ENCODE results near the gene RBM39.

The RBM39 gene

DNA sequence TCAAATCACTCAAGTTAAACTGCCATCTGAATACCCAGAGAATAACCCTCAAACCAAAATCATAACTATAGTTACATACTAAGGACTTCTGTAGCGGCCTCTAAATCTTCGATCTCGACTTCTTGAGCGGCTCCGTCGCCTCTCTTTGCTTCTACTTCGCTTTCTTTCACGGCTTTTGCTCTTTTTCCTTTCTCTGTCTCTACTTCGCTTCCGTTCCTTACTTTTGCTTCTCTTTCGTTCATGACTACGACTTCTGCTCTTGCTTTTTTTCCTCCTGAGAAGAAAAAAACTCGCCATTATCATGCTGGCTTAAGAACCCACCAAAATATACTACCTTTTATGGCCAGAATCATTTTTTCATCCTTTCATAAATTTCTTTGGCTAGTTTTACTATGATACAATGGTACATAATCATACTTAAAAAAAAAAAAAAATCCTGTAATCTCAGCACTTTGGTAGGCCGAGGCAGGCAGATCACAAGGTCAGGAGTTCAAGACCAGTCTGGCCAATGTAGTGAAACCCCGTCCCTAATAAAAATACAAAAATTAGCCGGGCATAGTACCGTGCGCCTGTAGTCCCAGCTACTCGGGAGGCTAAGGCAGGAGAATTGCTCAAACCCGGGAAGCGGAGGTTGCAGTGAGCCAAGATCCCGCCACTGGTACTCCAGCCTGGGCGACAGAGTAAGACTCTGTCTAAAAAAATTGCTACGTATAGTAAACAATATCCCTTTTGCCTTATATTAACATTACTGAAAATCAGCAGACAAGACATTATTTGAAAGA is 10.0 kb downstream of the RBM39 start:
- no peaks in the 10 kb centered on the region for H3K9me2 ChIP-seq (replicated peaks; ENCODE audit: insufficient read depth, low read length)
- peaks cover 66% of the 10 kb centered on the region for H3F3A ChIP-seq (ENCODE audit: insufficient read depth)
- no peaks in the 10 kb centered on the region for H3K27me3 ChIP-seq (ENCODE audit: low read length)
- H4K20me1 ChIP-seq (ENCODE audit: low read depth, low read length), result peaks cover 76% of the 10 kb centered on the region
- no peak overlapping the region for H3K27ac ChIP-seq (ENCODE audit: low read depth, low read length)
- TF ChIP-seq, protein P1, sequence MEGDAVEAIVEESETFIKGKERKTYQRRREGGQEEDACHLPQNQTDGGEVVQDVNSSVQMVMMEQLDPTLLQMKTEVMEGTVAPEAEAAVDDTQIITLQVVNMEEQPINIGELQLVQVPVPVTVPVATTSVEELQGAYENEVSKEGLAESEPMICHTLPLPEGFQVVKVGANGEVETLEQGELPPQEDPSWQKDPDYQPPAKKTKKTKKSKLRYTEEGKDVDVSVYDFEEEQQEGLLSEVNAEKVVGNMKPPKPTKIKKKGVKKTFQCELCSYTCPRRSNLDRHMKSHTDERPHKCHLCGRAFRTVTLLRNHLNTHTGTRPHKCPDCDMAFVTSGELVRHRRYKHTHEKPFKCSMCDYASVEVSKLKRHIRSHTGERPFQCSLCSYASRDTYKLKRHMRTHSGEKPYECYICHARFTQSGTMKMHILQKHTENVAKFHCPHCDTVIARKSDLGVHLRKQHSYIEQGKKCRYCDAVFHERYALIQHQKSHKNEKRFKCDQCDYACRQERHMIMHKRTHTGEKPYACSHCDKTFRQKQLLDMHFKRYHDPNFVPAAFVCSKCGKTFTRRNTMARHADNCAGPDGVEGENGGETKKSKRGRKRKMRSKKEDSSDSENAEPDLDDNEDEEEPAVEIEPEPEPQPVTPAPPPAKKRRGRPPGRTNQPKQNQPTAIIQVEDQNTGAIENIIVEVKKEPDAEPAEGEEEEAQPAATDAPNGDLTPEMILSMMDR (IDR thresholded peaks at IDR 0.05; ENCODE audit: insufficient read depth, low read length, poor library complexity, severe bottlenecking), result no peak
- TF ChIP-seq EZH2phosphoT487 (conservative IDR thresholded peaks at IDR 0.05; ENCODE audit: low read length), result no peak
- H3K79me2 ChIP-seq (ENCODE audit: insufficient read depth, low read length), result peaks cover 97% of the 10 kb centered on the region
- H3K36me3 ChIP-seq (ENCODE audit: low read length), result peaks cover 85% of the 10 kb centered on the region
- no peak overlapping the region for H2AFZ ChIP-seq (ENCODE audit: low read depth, low read length, severe bottlenecking)
- H3K9ac ChIP-seq (ENCODE audit: low read length), result no peak overlapping the region
- H3K9me3 ChIP-seq (ENCODE audit: insufficient read depth, low read length), result no peaks in the 10 kb centered on the region
- H3K4me2 ChIP-seq (ENCODE audit: low read depth, low read length, poor library complexity, severe bottlenecking), result no peak overlapping the region
- no peak overlapping the region for H3K4me3 ChIP-seq (ENCODE audit: insufficient read depth, low read length, poor library complexity, severe bottlenecking)

DNA sequence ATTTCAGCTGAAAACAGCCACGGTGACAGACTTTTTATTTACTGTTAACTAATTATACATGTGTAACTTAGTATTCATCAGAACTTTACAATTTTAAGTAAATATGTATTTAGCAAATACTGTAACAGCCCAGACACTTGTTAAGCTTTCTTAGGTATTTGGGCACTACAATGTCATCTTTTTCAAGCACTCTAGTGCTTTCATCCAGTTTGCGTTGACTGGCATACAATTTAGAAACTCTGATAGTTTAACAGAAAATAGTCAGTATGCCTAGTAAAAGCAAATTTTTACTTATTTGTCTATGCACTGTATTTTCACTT is 10.6 kb downstream of the RBM39 start:
- peaks cover 80% of the 10 kb centered on the region for H4K20me1 ChIP-seq (ENCODE audit: low read depth, low read length)
- no peak overlapping the region for H3K9ac ChIP-seq (ENCODE audit: low read length)
- no peak overlapping the region for H3K4me3 ChIP-seq (ENCODE audit: insufficient read depth, low read length, poor library complexity, severe bottlenecking)
- no peak overlapping the region for H3K27ac ChIP-seq (ENCODE audit: low read depth, low read length)
- peaks cover 71% of the 10 kb centered on the region for H3F3A ChIP-seq (ENCODE audit: insufficient read depth)
- no peak overlapping the region for H2AFZ ChIP-seq (ENCODE audit: low read depth, low read length, severe bottlenecking)
- H3K4me2 ChIP-seq (ENCODE audit: low read depth, low read length, poor library complexity, severe bottlenecking), result no peak overlapping the region
- no peak for TF ChIP-seq EZH2phosphoT487 (conservative IDR thresholded peaks at IDR 0.05; ENCODE audit: low read length)
- TF ChIP-seq, protein P1 (IDR thresholded peaks at IDR 0.05; ENCODE audit: insufficient read depth, low read length, poor library complexity, severe bottlenecking), result no peak
- no peaks in the 10 kb centered on the region for H3K9me3 ChIP-seq (ENCODE audit: insufficient read depth, low read length)
- no peaks in the 10 kb centered on the region for H3K27me3 ChIP-seq (ENCODE audit: low read length)
- no peaks in the 10 kb centered on the region for H3K9me2 ChIP-seq (replicated peaks; ENCODE audit: insufficient read depth, low read length)
- H3K79me2 ChIP-seq (ENCODE audit: insufficient read depth, low read length), result peaks cover 97% of the 10 kb centered on the region
- peaks cover 90% of the 10 kb centered on the region for H3K36me3 ChIP-seq (ENCODE audit: low read length)

DNA sequence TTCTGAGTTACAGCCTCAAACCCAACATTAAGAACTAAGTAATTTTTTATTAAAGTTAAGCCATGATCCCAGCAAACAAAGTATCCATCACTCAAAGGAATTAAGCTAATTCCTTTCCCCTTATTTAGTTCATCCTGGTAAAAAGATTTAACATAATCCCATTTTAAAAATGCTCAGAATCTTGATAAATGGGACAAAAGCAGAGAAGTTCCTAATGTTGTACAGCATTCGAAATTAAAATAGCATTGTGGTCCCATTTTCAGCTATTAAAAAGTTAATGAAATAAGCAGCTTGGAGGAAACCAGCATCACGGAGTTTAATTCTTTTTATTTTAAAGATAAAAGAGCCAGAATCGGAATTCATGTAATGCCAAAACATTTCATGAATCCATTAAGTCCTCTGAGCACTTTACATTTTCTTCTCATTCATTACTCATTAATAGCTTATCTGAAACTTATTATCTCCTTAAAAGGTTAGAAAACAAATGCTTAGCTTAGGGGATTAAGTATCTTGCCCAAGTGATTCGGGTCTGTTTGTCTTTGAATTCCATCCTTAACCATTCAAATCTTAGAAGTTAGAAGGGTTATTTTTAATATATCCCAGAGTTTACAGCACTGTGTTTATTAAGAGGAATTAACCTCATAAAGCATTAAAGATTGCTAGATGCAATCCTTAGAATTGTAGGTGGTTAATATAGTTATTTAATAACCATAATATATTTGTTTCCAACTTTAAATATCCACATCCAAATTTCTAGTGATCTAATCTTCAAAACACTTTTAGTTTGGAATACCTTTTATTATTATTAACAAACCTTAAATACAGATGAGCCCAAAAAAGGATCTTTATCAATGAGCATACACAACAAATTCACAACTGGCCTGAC is 11.2 kb downstream of the RBM39 start:
- peaks cover 87% of the 10 kb centered on the region for H3K36me3 ChIP-seq (ENCODE audit: low read length)
- no peak overlapping the region for H3K4me2 ChIP-seq (ENCODE audit: low read depth, low read length, poor library complexity, severe bottlenecking)
- H3F3A ChIP-seq (ENCODE audit: insufficient read depth), result peaks cover 67% of the 10 kb centered on the region
- peaks cover 97% of the 10 kb centered on the region for H3K79me2 ChIP-seq (ENCODE audit: insufficient read depth, low read length)
- no peak overlapping the region for H3K27ac ChIP-seq (ENCODE audit: low read depth, low read length)
- H3K27me3 ChIP-seq (ENCODE audit: low read length), result no peaks in the 10 kb centered on the region
- TF ChIP-seq, protein P1 (IDR thresholded peaks at IDR 0.05; ENCODE audit: insufficient read depth, low read length, poor library complexity, severe bottlenecking), result no peak
- no peak for TF ChIP-seq EZH2phosphoT487 (conservative IDR thresholded peaks at IDR 0.05; ENCODE audit: low read length)
- H3K9me3 ChIP-seq (ENCODE audit: insufficient read depth, low read length), result no peaks in the 10 kb centered on the region
- H3K9ac ChIP-seq (ENCODE audit: low read length), result no peak overlapping the region
- H4K20me1 ChIP-seq (ENCODE audit: low read depth, low read length), result peaks cover 78% of the 10 kb centered on the region
- H2AFZ ChIP-seq (ENCODE audit: low read depth, low read length, severe bottlenecking), result no peak overlapping the region
- no peak overlapping the region for H3K4me3 ChIP-seq (ENCODE audit: insufficient read depth, low read length, poor library complexity, severe bottlenecking)
- H3K9me2 ChIP-seq (replicated peaks; ENCODE audit: insufficient read depth, low read length), result no peaks in the 10 kb centered on the region

Data from SU-DHL-6 (cell line).